HepG2 (cell line): Measurements from ENCODE around the gene FBXO5. TPM values are rescaled to one million over a fixed set of nuclear protein-coding genes. Genes with fewer than 3 reads are reported as not detected.
"Not testable (repeated sequence)": the region's sequence is repeated elsewhere in the genome, so short reads cannot be mapped to it uniquely, and the experiment has no call there.

Experiments
- ATAC-seq: fragments of 200-7000 bp; cut with Tn5 transposase; 3 replicates; pipeline ENCODE4 v1.9.1; 2020; ENCODE audit warnings: mild to moderate bottlenecking, moderate library complexity
- BruUV-seq: library from RNA; stranded (reverse); fragments of 400-500 nt; replicated peaks from 2 replicates; lab custom pipeline; 2021; lab: Mats Ljungman, UMichigan
- CTCF ChIA-PET: fragments of 300-600 bp; formaldehyde crosslinking; extraction: SDS; loops from one replicate; lab custom pipeline; 2021; ENCODE audit warnings: low total read pairs, inconsistent platforms, low intra/inter-chr PET ratio; lab: Yijun Ruan, JAX
- POLR2A ChIA-PET: fragments of 350-600 bp; sonication (Branson Sonifier 250); formaldehyde crosslinking; loops from one replicate; lab custom pipeline; 2020; ENCODE audit warnings: antibody characterized with exemption, inconsistent platforms; lab: Yijun Ruan, JAX
- DNase-seq: peaks from one replicate; pipeline ENCODE4 v3.0.0-alpha.2; 2015; ENCODE audit warnings: low spot score
- FAIRE-seq: peaks from 3 replicates; lab custom pipeline; 2011; peaks lifted over from hg19 to GRCh38; lab: Jason Lieb, UNC
- H2AFZ ChIP-seq: one replicate; pipeline ENCODE4 v1.6.1; 2011; ENCODE audit warnings: low read length, inconsistent platforms
- H3K27ac ChIP-seq: fragments of 300-600 bp; 3 replicates; pipeline ENCODE4 v1.8.0; 2011; ENCODE audit warnings: mixed run types, mild to moderate bottlenecking, mixed read lengths, low read length, inconsistent platforms; ENCODE audit not compliant: insufficient read depth; ENCODE audit errors: extremely low read length
- H3K27me3 ChIP-seq, 2 experiments: fragments of 200-600 bp in 1 of 2; 2 replicates in 1 of 2; 3 replicates in 1 of 2; pipeline versions ENCODE4 v1.6.0 to v1.8.0; 2011; ENCODE audit warnings: low read length in 2 of 2, mild to moderate bottlenecking in 2 of 2, moderate library complexity in 2 of 2, inconsistent platforms in 1 of 2; ENCODE audit not compliant: insufficient read depth in 2 of 2, control insufficient read depth in 1 of 2
- H3K36me3 ChIP-seq, 2 experiments: fragments of 200-600 bp in 1 of 2; replicated peaks in 1 of 2; 2 replicates in 1 of 2; 3 replicates in 1 of 2; pipeline versions ENCODE4 v1.5.1 to v1.8.0; 2011; ENCODE audit warnings: low read length in 2 of 2, inconsistent platforms in 1 of 2; ENCODE audit not compliant: insufficient read depth in 2 of 2, control insufficient read depth in 1 of 2
- H3K4me1 ChIP-seq: 2 replicates; pipeline ENCODE4 v1.5.1; 2012; ENCODE audit warnings: low read length, inconsistent platforms; ENCODE audit not compliant: insufficient read depth
- H3K4me2 ChIP-seq: 2 replicates; pipeline ENCODE4 v1.6.0; 2011; ENCODE audit warnings: low read depth, low read length, inconsistent platforms
- H3K4me3 ChIP-seq, 3 experiments: fragments of 200-600 bp in 1 of 3; sonication (generic), shearing (Covaris generic) in 1 of 3; replicated peaks in 1 of 3; 2 replicates each; pipeline ENCODE4 v1.5.1; 2011 to 2016; ENCODE audit warnings: low read length in 3 of 3, inconsistent platforms in 2 of 3, low read depth in 2 of 3, mild to moderate bottlenecking in 2 of 3, control low read depth in 1 of 3, mixed read lengths in 1 of 3; ENCODE audit not compliant: insufficient read depth in 1 of 3
- H3K79me2 ChIP-seq: one replicate; pipeline ENCODE4 v1.6.1; 2011; ENCODE audit warnings: low read length, inconsistent platforms; ENCODE audit not compliant: insufficient read depth
- H3K9ac ChIP-seq: 2 replicates; pipeline ENCODE4 v1.6.0; 2011; ENCODE audit warnings: mild to moderate bottlenecking, low read depth, low read length, inconsistent platforms; ENCODE audit not compliant: insufficient read depth
- H3K9me3 ChIP-seq: 2 replicates; pipeline ENCODE4 v1.5.1; 2012; ENCODE audit warnings: mild to moderate bottlenecking, low read length
- H4K20me1 ChIP-seq: 2 replicates; pipeline ENCODE4 v1.6.0; 2011; ENCODE audit warnings: inconsistent platforms, mild to moderate bottlenecking, low read length, moderate library complexity; ENCODE audit not compliant: insufficient read depth
- AGO1 ChIP-seq: fragments of 200-400 bp; formaldehyde crosslinking; IDR thresholded peaks from 2 replicates; pipeline ENCODE4 v1.6.1; 2017; ENCODE audit warnings: mild to moderate bottlenecking, low read depth, low read length, moderate library complexity; ENCODE audit not compliant: poor library complexity, severe bottlenecking
- MIXL1 ChIP-seq: IDR thresholded peaks from 2 replicates; pipeline ENCODE4 v1.6.1; 2016
- NCOA2 ChIP-seq: sonication (generic); formaldehyde crosslinking; IDR thresholded peaks from 2 replicates; pipeline ENCODE4 v1.8.0; 2022; ENCODE audit warnings: inconsistent platforms
- POLR2AphosphoS5 ChIP-seq: IDR thresholded peaks from 2 replicates; pipeline ENCODE4 v1.6.1; 2012; ENCODE audit warnings: low read depth, low read length
- TGIF2 ChIP-seq: IDR thresholded peaks from 2 replicates; pipeline ENCODE4 v1.6.1; 2016; ENCODE audit warnings: control low read depth, missing compliant biosample characterization
- ZBTB38 ChIP-seq: sonication (generic); formaldehyde crosslinking; IDR thresholded peaks from 2 replicates; pipeline ENCODE4 v1.5.1; 2020; ENCODE audit warnings: mild to moderate bottlenecking, missing genetic modification reagents
- WGBS: methylation state at CpG from one replicate; pipeline ENCODE4 v1.1.6; 2017; ENCODE audit warnings: low lambda C conversion rate; 5-methylcytosine and 5-hydroxymethylcytosine counted together
- in situ Hi-C: cut with HindIII; loops from 2 replicates; pipeline ENCODE4 v1.10.0; 2017; ENCODE audit warnings: low pct_unique_long_range_greater_than_20kb; ENCODE audit not compliant: extremely low pct_ligation_motif_present
- intact Hi-C: fragments of 100-400 bp; cut with micrococcal nuclease; formaldehyde crosslinking; loops from one replicate; pipeline ENCODE4 v1.10.0; 2022; ENCODE audit not compliant: unreplicated experiment
- polyA plus RNA-seq, 8 experiments: library from polyadenylated mRNA; depleted of rRNA in 3 of 8; stranded (reverse) in 7 of 8; unstranded in 1 of 8; fragments of >200 nt; fragmentation: Illumina TruSeq in 4 of 8; extraction: Trizol in 4 of 8; gene quantifications; 2 replicates each; pipeline versions ENCODE4 v1.2.1 to v1.2.3, GENCODE V29; 2011 to 2016; ENCODE audit warnings: low read depth in 4 of 8, missing spikeins in 1 of 8, mixed read lengths in 1 of 8; ENCODE audit not compliant: insufficient read depth in 1 of 8
- total RNA-seq, 5 experiments: library from RNA; depleted of rRNA; stranded (reverse); fragments of >200 nt; fragmentation: Illumina TruSeq; extraction: Trizol; gene quantifications; 2 replicates each; pipeline ENCODE4 v1.2.3, GENCODE V29; 2016; ENCODE audit warnings: low read depth in 1 of 5
- TF ChIP-seq, protein P1 (sequence below): sonication (generic); formaldehyde crosslinking; IDR thresholded peaks from 2 replicates; pipeline ENCODE4 v1.4.0; 2020; ENCODE audit warnings: missing genetic modification reagents

The FBXO5 gene
- total and polyA plus RNA-seq, 2 of the 13 experiments (the other 11 are each of a cell fraction or from before 2014, with no cell fraction given), result 15.8 to 41.5 TPM

DNA sequence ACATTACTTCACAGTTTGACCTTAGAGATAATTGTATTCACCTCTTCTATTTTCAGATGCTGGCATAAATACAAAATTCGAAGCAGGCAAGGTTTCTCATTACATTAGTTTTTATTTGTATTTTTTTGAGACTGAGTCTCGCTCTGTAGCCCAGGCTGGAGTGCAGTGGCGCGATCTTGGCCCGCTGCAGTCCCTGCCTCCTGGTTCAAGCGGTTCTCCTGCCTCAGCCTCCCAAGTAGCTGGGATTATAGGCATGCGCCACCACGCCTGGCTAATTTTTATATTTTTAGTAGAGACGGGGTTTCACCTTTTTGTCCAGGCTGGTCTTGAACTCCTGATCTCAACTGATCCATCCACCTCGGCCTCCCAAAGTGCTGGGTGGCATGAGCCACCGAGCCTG is 2.5 kb upstream of the FBXO5 start:
- FAIRE-seq, result not testable (repeated sequence)

DNA sequence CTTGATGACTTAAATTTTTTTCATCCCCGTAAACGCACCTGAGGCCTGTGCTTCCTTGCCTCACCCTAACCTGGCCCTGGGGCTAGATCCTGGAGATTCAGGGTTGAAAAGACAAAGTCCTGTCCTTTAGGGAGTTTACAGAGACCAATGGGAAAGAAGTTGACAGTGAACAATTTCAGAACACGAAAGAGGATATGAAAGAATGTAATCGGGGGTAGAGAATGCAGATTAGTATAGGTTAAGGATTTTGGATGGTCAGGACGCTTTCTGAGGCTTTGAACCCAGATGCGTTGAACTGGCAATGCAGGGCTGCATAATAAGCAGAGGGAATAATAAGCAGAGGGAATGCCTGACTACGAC is 1.7 kb upstream of the FBXO5 start:
- 3% methylated on average over 7 of the region's 7 CpGs for WGBS
- Histone ChIP-seq H3K79me2 (peaks cover 69% of the 10 kb centered on the region), H3K27me3 (no peaks in the 10 kb centered on the region; a peak in 1 of 5 replicates), H3K36me3 (no peaks in the 10 kb centered on the region), H4K20me1 (peaks cover 31% of the 10 kb centered on the region), H3K9me3 (no peaks in the 10 kb centered on the region), H3K4me1 (peaks cover 43% of the 10 kb centered on the region), H3K4me2 (peak overlapping the region; percentile 83), H3K4me3 (peak overlapping the region; percentile 74 to 97 (median 84)), H3K9ac (peak overlapping the region; percentile 85), H2AFZ (peak overlapping the region; percentile 6), H3K27ac (peak overlapping the region; percentile 92)
- POLR2A ChIA-PET, result interaction anchor here (2.1 kb wide), 1 partner anchor 17 kb away, joined by 28 read pairs; the partner anchor contains the start of gene MTRF1L
- in situ Hi-C loops, result loop anchor here (25.0 kb wide), 1 partner anchor 697 kb away; no protein-coding TSS in a partner anchor
- DNase-seq (no peak), FAIRE-seq (no peak), ATAC-seq (no peak)
- no TSS peak for BruUV-seq
- CTCF ChIA-PET, result no interaction called here
- intact Hi-C loops, result loop anchor here (2.0 to 10.0 kb wide), 2 partner anchors 40 to 1590 kb away; partner anchors contain the start of gene ZBTB2
- TF ChIP-seq MIXL1 (CRISPR knock-in tag), result peak; percentile 13; the same call in 1 of the 2 replicates
- TF ChIP-seq POLR2AphosphoS5, result peak; percentile 33; the same call in 1 of the 2 replicates
- TF ChIP-seq NCOA2 (CRISPR knock-in tag), result no peak
- TF ChIP-seq AGO1, result no peak
- peak; percentile 12; the same call in 1 of the 2 replicates for TF ChIP-seq TGIF2

More for the DNA sequence above, 2.5 kb upstream of the FBXO5 start:
- H3K27ac ChIP-seq, CTCF ChIA-PET, BruUV-seq, H3K36me3 ChIP-seq: not testable (repeated sequence)
- peak overlapping the region; percentile 83 for H3K4me2 ChIP-seq
- peaks cover 23% of the 10 kb centered on the region for H4K20me1 ChIP-seq
- in situ Hi-C loops, result loop anchor here (25.0 kb wide), 1 partner anchor 698 kb away; no protein-coding TSS in a partner anchor
- H3K4me1 ChIP-seq, result peaks cover 35% of the 10 kb centered on the region
- peaks cover 65% of the 10 kb centered on the region for H3K79me2 ChIP-seq
- TF ChIP-seq, protein P1, sequence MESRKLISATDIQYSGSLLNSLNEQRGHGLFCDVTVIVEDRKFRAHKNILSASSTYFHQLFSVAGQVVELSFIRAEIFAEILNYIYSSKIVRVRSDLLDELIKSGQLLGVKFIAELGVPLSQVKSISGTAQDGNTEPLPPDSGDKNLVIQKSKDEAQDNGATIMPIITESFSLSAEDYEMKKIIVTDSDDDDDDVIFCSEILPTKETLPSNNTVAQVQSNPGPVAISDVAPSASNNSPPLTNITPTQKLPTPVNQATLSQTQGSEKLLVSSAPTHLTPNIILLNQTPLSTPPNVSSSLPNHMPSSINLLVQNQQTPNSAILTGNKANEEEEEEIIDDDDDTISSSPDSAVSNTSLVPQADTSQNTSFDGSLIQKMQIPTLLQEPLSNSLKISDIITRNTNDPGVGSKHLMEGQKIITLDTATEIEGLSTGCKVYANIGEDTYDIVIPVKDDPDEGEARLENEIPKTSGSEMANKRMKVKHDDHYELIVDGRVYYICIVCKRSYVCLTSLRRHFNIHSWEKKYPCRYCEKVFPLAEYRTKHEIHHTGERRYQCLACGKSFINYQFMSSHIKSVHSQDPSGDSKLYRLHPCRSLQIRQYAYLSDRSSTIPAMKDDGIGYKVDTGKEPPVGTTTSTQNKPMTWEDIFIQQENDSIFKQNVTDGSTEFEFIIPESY (CRISPR knock-in tag), result peak; percentile 61
- TF ChIP-seq ZBTB38 (CRISPR knock-in tag), result 0 out of 2 replicates have a peak, but pooled peaks have one; percentile 53
- TF ChIP-seq, all 625 proteins: peak for 2; not testable (repeated sequence) for 623
- not testable (repeated sequence) for DNase-seq, H2AFZ ChIP-seq, ATAC-seq, H3K27me3 ChIP-seq, H3K9me3 ChIP-seq
- POLR2A ChIA-PET, result interaction anchor here (1.0 kb wide), 1 partner anchor 15 kb away, joined by 3 read pairs; no protein-coding TSS in a partner anchor
- intact Hi-C loops, result loop anchor here (2.0 to 10.0 kb wide), 2 partner anchors 40 to 1590 kb away; partner anchors contain the start of gene ZBTB2
- 92% methylated on average over 11 of the region's 11 CpGs for WGBS
- Histone ChIP-seq H3K9ac (peak overlapping the region; percentile 85), H3K4me3 (peak overlapping the region in 1 of 3 experiments; percentile 97; a peak in 2 of 6 replicates)
